Measurements from ENCODE around the gene USF2. TPM values are rescaled to one million over a fixed set of nuclear protein-coding genes. Genes with fewer than 3 reads are reported as not detected.
A peak's percentile ranks its signal among the peaks of the same experiment; 100 is the strongest.

Gene USF2
- total RNA-seq, 1 experiment from 2014 or later = 53.5 TPM

DNA sequence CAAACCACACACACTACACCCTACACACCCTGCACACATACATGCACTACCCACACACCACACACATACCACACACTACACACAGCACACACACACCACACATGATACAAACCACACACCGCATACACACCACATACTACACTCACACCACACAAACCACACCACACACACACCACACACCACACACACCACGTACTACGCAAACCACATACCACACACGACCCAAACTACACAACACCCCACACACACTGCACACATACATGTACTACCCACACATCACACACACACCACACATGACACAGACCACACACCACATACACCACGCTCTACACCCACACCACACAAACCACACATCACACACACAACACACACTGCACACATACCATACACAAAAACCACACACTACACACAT lies 29.8 kb downstream of the USF2 start:
- DNase-seq (ENCODE audit: low spot score) = no peak

DNA sequence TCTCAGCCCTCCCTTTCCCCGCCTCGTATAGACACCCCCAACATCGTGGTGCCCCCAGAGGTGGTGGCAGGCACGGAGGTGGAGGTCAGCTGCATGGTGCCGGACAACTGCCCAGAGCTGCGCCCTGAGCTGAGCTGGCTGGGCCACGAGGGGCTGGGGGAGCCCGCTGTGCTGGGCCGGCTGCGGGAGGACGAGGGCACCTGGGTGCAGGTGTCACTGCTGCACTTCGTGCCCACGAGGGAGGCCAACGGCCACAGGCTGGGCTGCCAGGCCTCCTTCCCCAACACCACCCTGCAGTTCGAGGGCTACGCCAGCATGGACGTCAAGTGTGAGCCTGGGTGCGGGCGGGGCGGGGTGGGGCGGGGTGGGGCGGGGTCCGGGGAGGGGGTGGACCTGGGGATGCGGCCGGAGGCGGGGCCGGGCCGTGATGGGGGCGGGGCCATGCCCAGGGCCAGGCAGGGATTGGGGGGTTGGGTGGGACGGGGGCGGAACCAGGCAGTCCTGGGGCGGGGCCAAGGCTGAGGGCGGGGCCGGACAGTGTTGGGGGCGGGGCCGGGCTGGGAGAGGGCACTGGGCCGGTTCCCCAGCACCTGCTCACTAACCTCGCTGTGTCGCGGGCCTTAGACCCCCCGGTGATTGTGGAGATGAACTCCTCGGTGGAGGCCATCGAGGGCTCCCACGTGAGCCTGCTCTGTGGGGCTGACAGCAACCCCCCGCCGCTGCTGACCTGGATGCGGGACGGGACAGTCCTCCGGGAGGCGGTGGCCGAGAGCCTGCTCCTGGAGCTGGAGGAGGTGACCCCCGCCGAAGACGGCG lies 31.0 kb downstream of the USF2 start:
- no peak for DNase-seq (ENCODE audit: low spot score)

- no peak for DNase-seq (ENCODE audit: low spot score)
These were observed 31.5 kb downstream of the USF2 start for GRCh38 chr19:35300339-35300649.

DNA sequence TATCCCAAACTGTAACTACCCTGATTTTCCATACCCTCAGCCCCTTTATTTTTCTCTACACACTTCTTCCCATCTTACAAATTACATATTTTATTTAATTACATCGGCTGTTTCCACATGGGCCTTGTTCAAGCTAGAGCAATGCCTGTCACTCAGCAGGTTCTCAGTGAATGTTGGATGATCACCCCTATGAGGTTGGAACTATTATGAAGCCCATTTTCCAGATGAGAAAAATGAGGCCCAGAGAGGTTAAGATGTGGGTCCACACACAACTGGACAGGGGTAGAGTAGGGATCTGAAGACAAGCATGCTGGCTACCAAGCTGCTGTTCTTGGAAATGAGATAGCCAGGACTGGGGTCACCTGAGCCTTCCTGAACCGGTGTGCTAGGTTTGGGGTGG lies 33.2 kb downstream of the USF2 start:
- no peak for DNase-seq (ENCODE audit: low spot score)

- no peak for DNase-seq (ENCODE audit: low spot score)
These were observed 33.7 kb downstream of the USF2 start for GRCh38 chr19:35302446-35302845.

DNA sequence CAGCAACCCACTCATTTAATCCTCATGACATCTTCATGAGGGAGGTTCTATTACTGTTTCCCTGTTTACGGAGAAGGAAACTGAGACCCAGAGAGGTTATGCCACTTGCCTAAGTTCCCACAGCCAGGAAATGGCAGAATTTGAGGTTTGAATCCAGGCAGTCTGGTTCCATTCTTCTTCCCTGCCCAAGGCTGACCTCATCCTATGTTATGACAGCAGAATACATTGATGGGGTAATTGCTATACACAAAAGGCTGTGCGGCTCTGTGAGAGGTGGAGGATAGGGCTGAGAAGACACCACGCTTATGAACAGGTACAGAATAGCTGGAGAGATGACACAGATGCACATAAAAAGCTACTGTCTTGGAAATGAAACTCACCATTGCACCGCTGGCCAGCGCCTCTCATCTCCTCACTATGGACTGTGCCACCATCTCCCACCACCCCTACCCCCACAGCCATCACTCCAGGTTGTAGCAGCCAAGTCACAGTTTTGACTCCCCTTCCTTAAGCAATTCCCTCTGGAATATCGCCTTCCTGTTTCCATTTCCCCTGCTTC lies 34.7 kb downstream of the USF2 start:
- no peak for DNase-seq (ENCODE audit: low spot score)

- no peak for DNase-seq (ENCODE audit: low spot score)
These were observed 35.3 kb downstream of the USF2 start for GRCh38 chr19:35304036-35304435.

- DNase-seq (ENCODE audit: low spot score) = no peak
These were observed 36.4 kb downstream of the USF2 start for GRCh38 chr19:35305181-35305580.

DNA sequence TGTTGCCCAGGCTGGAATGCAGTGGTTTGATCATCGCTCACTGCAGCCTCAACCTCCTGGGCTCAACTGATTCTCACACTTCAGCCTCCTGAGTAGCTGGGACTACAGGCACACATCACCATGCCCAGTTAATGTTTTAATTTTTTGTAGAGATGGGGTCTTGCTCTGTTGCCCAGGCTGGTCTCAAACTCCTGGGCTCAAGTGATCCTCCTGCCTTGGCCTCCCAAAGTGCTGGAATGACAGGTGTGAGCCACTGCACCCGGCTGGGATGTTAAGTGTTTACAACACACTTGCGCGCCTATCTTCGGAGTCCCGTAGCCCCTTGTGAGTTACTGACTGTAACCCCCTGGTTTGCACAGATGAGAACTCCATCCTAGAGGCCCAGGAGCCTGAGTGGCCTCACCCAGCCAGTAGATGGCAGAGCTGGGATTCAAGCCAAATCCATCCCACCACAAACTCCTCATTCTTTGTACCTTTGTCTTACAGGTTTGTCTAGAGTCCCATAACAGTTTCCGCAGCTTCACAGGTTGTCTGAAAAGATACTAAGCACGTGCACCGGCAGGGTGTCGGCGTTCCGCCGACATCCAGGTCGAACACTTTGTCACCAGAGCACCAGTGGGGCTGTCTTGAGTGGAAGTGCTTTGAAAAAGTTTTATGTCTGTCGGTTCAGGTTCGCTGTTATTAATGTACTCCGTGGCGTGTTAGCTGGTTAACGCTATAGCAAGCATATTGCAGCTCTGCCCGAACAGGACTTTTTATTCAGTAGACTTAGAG lies 37.9 kb downstream of the USF2 start:
- peak; percentile 28 for DNase-seq (ENCODE audit: low spot score)

DNA sequence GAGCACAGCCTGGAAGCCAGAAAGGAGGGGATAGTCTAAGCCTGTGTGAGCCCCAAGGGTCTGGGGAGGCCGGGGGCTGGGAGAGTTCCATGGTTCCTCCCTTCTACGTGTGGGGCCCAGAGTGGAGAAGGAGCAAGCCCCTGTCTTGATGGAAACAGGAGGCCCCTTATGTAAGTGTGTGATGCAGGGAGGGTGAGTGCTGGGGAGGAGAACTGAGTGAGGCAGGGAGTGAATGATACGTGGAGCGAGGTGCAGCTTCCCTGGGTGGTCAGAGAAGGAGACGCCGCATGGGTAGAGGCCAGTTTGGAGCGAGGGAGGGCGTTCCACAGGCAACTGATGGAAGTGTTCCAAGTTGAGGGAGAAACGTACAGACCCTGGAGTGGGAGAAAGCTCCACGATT lies 39.2 kb downstream of the USF2 start:
- DNase-seq (ENCODE audit: low spot score) = no peak

DNA sequence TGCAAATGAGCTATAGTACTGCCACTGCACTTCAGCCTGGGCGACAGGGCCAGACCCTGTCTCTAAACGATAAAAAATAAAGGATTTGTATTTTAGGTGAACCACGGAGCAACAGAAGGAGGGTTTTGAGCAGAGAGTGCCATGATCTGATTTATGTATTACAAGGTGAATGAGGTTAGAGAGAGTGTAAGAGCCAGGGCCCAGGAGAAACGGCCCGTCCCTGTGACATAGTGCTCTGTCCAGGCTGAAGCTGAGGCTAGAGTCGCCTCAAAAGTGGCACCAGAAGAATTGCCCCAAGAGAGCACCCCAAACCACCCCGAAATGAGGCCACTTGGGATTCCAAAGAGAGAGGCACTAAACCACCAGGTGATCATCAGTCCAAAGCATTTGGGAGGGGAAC lies 40.1 kb downstream of the USF2 start:
- no peak for DNase-seq (ENCODE audit: low spot score)

DNA sequence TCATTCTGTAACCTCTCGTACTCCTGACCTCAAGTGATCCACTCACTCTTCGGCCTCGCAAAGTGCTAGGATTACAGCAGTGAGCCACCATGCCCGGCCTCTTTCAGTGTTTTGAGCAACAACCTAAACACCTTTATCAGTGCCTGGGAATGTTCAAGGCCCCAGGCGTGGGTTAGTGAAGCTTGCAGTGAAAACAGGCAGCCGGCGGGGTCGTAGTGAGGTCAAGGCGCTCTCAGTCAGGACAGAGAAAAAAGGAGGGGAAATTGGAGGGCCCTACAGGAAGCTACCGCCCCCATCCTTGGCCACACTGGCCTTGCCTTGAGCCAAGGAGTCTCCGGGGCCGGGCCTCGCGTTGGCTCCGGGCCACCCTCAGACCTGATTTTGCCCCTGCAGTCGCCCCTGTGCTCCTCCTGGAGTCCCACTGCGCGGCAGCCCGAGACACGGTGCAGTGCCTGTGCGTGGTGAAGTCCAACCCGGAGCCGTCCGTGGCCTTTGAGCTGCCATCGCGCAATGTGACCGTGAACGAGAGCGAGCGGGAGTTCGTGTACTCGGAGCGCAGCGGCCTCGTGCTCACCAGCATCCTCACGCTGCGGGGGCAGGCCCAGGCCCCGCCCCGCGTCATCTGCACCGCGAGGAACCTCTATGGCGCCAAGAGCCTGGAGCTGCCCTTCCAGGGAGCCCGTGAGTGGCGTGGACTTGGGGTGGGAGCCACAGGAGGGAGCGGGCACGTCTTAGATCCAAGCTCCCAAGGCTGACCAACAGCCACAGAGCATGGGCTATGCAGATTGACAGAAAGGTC lies 40.9 kb downstream of the USF2 start:
- no peak for DNase-seq (ENCODE audit: low spot score)

DNA sequence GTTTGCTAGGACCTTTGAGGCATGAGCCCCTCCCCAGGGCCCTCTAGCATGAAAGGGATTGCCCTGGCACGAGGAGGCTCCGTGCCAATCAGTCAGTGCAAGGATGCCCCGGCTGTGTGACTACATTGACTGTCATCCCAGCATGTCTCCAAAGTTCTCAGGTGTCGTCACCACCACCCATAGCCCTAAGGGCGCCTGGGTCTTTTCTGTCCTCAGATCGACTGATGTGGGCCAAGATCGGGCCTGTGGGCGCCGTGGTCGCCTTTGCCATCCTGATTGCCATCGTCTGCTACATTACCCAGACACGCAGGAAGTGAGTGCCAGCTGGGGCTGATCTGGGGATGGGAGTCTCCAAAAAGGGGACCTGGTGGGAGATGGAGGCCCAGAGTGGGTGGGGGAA lies 41.6 kb downstream of the USF2 start:
- no peak for DNase-seq (ENCODE audit: low spot score)

GRCh38 chr19:35310811-35311465 lies 42.2 kb downstream of the USF2 start:
- DNase-seq (ENCODE audit: low spot score) = no peak

GRCh38 chr19:35311901-35312665 lies 43.3 kb downstream of the USF2 start:
- DNase-seq (ENCODE audit: low spot score) = no peak

DNA sequence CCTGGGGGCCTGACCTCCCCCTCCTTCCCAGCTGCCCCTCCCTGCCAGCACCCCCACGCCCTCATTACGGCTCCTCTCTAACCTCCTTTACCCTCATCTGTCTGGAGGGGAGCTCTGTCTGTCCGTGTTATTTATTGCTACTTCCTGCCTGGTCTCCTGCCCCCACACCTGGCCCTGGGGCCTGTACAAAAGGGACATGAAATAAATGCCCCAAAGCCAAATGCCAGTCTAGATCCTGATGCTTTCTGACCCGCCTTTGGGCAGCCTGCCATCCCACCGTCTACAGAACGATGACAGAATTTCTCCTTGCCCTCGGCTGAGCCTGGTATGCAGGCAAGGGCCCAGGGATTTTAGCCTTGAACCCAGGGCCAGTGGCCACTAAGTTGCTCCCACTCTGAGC lies 44.8 kb downstream of the USF2 start:
- DNase-seq (ENCODE audit: low spot score) = peak; percentile 62

GRCh38 chr19:35314031-35314430 lies 45.3 kb downstream of the USF2 start:
- no peak for DNase-seq (ENCODE audit: low spot score)

DNA sequence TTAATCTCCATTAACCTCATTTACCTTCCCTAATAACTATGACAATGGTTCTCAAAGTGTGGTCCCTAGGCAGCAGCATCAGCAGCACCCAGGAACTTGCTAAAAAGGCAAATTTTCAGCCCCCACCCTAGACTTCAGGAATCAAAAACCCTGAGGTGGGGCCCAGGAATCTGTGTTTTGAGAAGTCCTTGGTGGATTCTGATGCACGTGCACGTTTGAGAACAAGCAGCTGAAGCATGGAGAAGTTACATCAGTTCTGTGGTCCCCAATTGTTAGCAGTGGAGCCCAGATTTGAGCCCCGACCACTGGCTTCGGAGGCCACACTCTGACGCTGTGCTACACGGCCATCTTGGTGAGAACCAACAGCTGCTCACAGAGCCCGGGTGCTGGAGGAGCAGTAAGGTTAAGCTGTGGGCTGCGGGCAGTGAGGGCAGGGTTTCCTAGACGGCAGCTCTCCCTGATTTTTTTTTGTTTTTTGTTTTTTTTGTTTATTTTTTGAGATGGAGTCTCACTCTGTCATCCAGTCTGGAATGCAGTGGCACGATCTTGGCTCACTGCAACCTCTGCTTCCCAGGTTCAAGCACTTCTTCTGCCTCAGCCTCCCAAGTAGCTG lies 46.2 kb downstream of the USF2 start:
- no peak for DNase-seq (ENCODE audit: low spot score)

DNA sequence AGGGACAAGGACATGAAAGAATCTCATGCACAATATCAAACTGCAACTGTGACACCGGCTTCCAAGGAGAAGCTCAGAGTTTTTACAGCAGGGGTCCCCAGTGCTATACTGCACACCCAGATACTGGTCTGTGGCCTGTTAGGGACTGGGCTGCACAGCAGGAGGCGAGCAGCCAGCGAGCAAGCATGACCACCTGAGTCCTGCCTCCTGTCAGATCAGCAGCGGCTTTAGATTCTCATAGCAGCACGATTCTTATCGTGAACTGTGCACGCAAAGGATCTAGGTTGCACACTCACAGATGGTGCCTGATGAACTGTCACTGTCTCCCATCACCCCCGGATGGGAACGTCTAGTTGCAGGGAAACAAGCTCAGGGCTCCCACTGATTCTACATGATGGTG lies 47.1 kb downstream of the USF2 start:
- DNase-seq (ENCODE audit: low spot score) = no peak

GRCh38 chr19:35316560-35316959 lies 47.8 kb downstream of the USF2 start:
- no peak for DNase-seq (ENCODE audit: low spot score)

Measured in A172 (cell line).